Endometrial microvascular endothelial cells (primary cell): ENCODE results near the gene HBB. TPM values are rescaled to one million over a fixed set of nuclear protein-coding genes. Genes with fewer than 3 reads are reported as not detected.

Experiments
- in situ Hi-C: cut with HindIII; loops from 2 replicates; pipeline ENCODE4 v1.10.0; 2017; ENCODE audit warnings: low sequenced_read_pairs, low pct_unique_long_range_greater_than_20kb; ENCODE audit errors: inconsistent ontology term
- total RNA-seq: library from RNA; depleted of rRNA; stranded (reverse); fragments of >200 nt; gene quantifications from one replicate; pipeline ENCODE4 v1.2.3, GENCODE V29; 2015; ENCODE audit errors: inconsistent ontology term

HBB gene
- total RNA-seq, 1 donor from 2014 or later = not detected

GRCh38 chr11:5178046-5178837, 48.6 kb downstream of the HBB start:
- in situ Hi-C loops = no loop called here

Other genes starting within 250 kb of the HBB start
- gene OR51L1, start 232.2 kb downstream of the HBB start, total RNA-seq = not detected
- gene OR52J3, start 180.5 kb downstream of the HBB start, total RNA-seq = not detected
- gene OR52E2, start 167.4 kb downstream of the HBB start, total RNA-seq = not detected
- not detected for gene OR52E1, start 157.5 kb downstream of the HBB start, total RNA-seq
- not detected for gene OR52A5, start 88.7 kb downstream of the HBB start, total RNA-seq
- gene OR52A1, start 72.3 kb downstream of the HBB start, total RNA-seq = not detected
- not detected for gene OR51V1, start 26.4 kb downstream of the HBB start, total RNA-seq
- gene HBD, start 7.4 kb upstream of the HBB start, total RNA-seq = not detected
- not detected for gene HBG1, start 22.8 kb upstream of the HBB start, total RNA-seq
- not detected for gene HBG2, start 27.7 kb upstream of the HBB start, total RNA-seq
- gene HBE1, start 42.9 kb upstream of the HBB start, total RNA-seq = not detected
- not detected for gene OR51B4, start 74.9 kb upstream of the HBB start, total RNA-seq
- gene OR51B2, start 97.2 kb upstream of the HBB start, total RNA-seq = not detected
- not detected for gene OR51B5, start 116.5 kb upstream of the HBB start, total RNA-seq
- not detected for gene OR51B6, start 124.4 kb upstream of the HBB start, total RNA-seq
- not detected for gene OR51M1, start 156.7 kb upstream of the HBB start, total RNA-seq
- not detected for gene OR51Q1, start 195.0 kb upstream of the HBB start, total RNA-seq
- not detected for gene OR51I1, start 214.4 kb upstream of the HBB start, total RNA-seq
- not detected for gene OR51I2, start 222.3 kb upstream of the HBB start, total RNA-seq